ENCODE measurements around the gene SSR3. TPM values are rescaled to one million over a fixed set of nuclear protein-coding genes. Genes with fewer than 3 reads are reported as not detected.
A peak's percentile ranks its signal among the peaks of the same experiment; 100 is the strongest.

Gene SSR3
- total RNA-seq, 1 experiment from 2014 or later, result 531 TPM

GRCh38 chr3:156492801-156493261 is 62.1 kb downstream of the SSR3 start:
- DNase-seq (ENCODE audit: low spot score), result peak; percentile 57
- Histone ChIP-seq H3K4me1 (ENCODE audit: insufficient read depth, low read length, poor library complexity, severe bottlenecking) (peaks cover 37% of the 10 kb centered on the region), H3K9me3 (ENCODE audit: low read depth, low read length, poor library complexity, severe bottlenecking) (no peaks in the 10 kb centered on the region), H3K27ac (ENCODE audit: low read depth, low read length, poor library complexity, severe bottlenecking) (no peak overlapping the region), H3K27me3 (replicated peaks; ENCODE audit: insufficient read depth, low read depth, low read length, poor library complexity) (no peaks in the 10 kb centered on the region), H3K4me3 (ENCODE audit: low read depth, low read length, poor library complexity, severe bottlenecking) (no peak overlapping the region), H3K36me3 (ENCODE audit: insufficient read depth, low read length, poor library complexity, severe bottlenecking) (no peaks in the 10 kb centered on the region)
- CTCF ChIA-PET, result no interaction called here
- BruUV-seq (replicated peaks), result no TSS peak
- intact Hi-C loops (cut with micrococcal nuclease; ENCODE audit: unreplicated experiment), result no loop called here
- POLR2A ChIA-PET (ENCODE audit: low non-redundant PET), result no interaction called here
- no peak for TF ChIP-seq EZH2 (IDR thresholded peaks at IDR 0.05; ENCODE audit: borderline replicate concordance, low read depth, low read length, poor library complexity, severe bottlenecking)
- TF ChIP-seq CTCF (conservative IDR thresholded peaks at IDR 0.05; ENCODE audit: low read depth, low read length), result no peak

DNA sequence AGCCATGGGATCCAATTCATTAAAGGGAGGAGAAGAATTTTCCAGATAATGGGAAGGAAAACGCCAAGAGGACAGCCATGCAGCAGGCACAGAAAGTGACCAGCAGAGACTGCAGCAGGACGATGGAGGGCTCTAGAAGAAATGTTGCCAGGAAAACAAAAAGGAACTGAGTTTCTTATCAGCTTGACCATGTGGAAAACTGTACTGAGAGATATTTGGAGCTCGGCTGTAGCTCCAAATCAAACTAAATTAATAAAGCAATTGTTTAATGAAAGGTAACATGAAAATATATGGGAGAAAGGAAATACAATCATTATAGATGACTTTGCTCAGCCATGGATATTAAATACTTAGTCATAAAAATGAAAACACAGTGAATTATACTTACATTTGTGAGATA is 63.7 kb downstream of the SSR3 start:
- CTCF ChIA-PET, result no interaction called here
- TF ChIP-seq EZH2 (IDR thresholded peaks at IDR 0.05; ENCODE audit: borderline replicate concordance, low read depth, low read length, poor library complexity, severe bottlenecking) (no peak), CTCF (conservative IDR thresholded peaks at IDR 0.05; ENCODE audit: low read depth, low read length) (no peak)
- Histone ChIP-seq H3K4me1 (ENCODE audit: insufficient read depth, low read length, poor library complexity, severe bottlenecking) (peaks cover 24% of the 10 kb centered on the region), H3K4me3 (ENCODE audit: low read depth, low read length, poor library complexity, severe bottlenecking) (no peak overlapping the region), H3K9me3 (ENCODE audit: low read depth, low read length, poor library complexity, severe bottlenecking) (no peaks in the 10 kb centered on the region), H3K36me3 (ENCODE audit: insufficient read depth, low read length, poor library complexity, severe bottlenecking) (no peaks in the 10 kb centered on the region), H3K27me3 (replicated peaks; ENCODE audit: insufficient read depth, low read depth, low read length, poor library complexity) (no peaks in the 10 kb centered on the region), H3K27ac (ENCODE audit: low read depth, low read length, poor library complexity, severe bottlenecking) (no peak overlapping the region)
- no peak for DNase-seq (ENCODE audit: low spot score)
- POLR2A ChIA-PET (ENCODE audit: low non-redundant PET), result interaction anchor here (0.6 kb wide), 1 partner anchor 467 kb away, joined by 3 read pairs; no protein-coding TSS in a partner anchor
- intact Hi-C loops (cut with micrococcal nuclease; ENCODE audit: unreplicated experiment), result no loop called here
- BruUV-seq (replicated peaks), result no TSS peak

Other genes with a start within 250 kb of the SSR3 start
- 116 TPM in 2 replicates for gene TIPARP, start 119.5 kb upstream of the SSR3 start, total RNA-seq (2021)

All from A673 (cell line).